ENCODE results near the gene MRPL20. TPM values are rescaled to one million over a fixed set of nuclear protein-coding genes. Genes with fewer than 3 reads are reported as not detected.

Gene MRPL20
- total and polyA plus RNA-seq, 4 donors = 47.8 to 170 (median 74.0) TPM

- Histone ChIP-seq H3K4me1 (ENCODE audit: control insufficient read depth in 4 of 4, insufficient read depth in 4 of 4, low read length in 3 of 4) (peaks cover 27 to 64% (median 50%) of the 10 kb centered on the region in 4 donors), H3K27me3 (ENCODE audit: control insufficient read depth in 4 of 4, insufficient read depth in 4 of 4, low read length in 3 of 4) (no peaks in the 10 kb centered on the region), H3K9ac (ENCODE audit: low read depth in 1 of 2, low read length in 2 of 2) (peak overlapping the region in 1 of 2 donors; percentile 54), H3K36me3 (ENCODE audit: control insufficient read depth in 4 of 4, insufficient read depth in 3 of 4, low read depth in 1 of 4, low read length in 3 of 4) (no peaks in the 10 kb centered on the region), H3K9me3 (ENCODE audit: control insufficient read depth in 4 of 4, low read length in 3 of 4) (no peaks in the 10 kb centered on the region), H3K27ac (ENCODE audit: low read depth in 1 of 2, low read length in 2 of 2) (peak overlapping the region; percentile 82 to 87), H3K4me3 (ENCODE audit: low read depth in 1 of 3, low read length in 3 of 3) (peak overlapping the region; percentile 59 to 63 (median 62))
- WGBS = 54% methylated on average over 18 of the region's 18 CpGs
- TF ChIP-seq YY1 (IDR thresholded peaks at IDR 0.05) (no peak), RXRA (IDR thresholded peaks at IDR 0.05) (no peak), JUND (IDR thresholded peaks at IDR 0.05) (no peak), HNF4G (IDR thresholded peaks at IDR 0.05) (no peak), RAD21 (IDR thresholded peaks at IDR 0.05) (no peak), TAF1 (conservative IDR thresholded peaks at IDR 0.05) (no peak), FOXA1 (IDR thresholded peaks at IDR 0.05) (no peak)
- TF ChIP-seq, protein P1, sequence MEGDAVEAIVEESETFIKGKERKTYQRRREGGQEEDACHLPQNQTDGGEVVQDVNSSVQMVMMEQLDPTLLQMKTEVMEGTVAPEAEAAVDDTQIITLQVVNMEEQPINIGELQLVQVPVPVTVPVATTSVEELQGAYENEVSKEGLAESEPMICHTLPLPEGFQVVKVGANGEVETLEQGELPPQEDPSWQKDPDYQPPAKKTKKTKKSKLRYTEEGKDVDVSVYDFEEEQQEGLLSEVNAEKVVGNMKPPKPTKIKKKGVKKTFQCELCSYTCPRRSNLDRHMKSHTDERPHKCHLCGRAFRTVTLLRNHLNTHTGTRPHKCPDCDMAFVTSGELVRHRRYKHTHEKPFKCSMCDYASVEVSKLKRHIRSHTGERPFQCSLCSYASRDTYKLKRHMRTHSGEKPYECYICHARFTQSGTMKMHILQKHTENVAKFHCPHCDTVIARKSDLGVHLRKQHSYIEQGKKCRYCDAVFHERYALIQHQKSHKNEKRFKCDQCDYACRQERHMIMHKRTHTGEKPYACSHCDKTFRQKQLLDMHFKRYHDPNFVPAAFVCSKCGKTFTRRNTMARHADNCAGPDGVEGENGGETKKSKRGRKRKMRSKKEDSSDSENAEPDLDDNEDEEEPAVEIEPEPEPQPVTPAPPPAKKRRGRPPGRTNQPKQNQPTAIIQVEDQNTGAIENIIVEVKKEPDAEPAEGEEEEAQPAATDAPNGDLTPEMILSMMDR (IDR thresholded peaks at IDR 0.05; ENCODE audit: low read depth, low read length, missing input control) = no peak
- TF ChIP-seq, protein P2, sequence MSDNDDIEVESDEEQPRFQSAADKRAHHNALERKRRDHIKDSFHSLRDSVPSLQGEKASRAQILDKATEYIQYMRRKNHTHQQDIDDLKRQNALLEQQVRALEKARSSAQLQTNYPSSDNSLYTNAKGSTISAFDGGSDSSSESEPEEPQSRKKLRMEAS (IDR thresholded peaks at IDR 0.05) = no peak
- DNase-seq (ENCODE audit: low spot score) = no peak
Observed at GRCh38 chr1:1430992-1431844, 24.1 kb upstream of the MRPL20 start.

DNA sequence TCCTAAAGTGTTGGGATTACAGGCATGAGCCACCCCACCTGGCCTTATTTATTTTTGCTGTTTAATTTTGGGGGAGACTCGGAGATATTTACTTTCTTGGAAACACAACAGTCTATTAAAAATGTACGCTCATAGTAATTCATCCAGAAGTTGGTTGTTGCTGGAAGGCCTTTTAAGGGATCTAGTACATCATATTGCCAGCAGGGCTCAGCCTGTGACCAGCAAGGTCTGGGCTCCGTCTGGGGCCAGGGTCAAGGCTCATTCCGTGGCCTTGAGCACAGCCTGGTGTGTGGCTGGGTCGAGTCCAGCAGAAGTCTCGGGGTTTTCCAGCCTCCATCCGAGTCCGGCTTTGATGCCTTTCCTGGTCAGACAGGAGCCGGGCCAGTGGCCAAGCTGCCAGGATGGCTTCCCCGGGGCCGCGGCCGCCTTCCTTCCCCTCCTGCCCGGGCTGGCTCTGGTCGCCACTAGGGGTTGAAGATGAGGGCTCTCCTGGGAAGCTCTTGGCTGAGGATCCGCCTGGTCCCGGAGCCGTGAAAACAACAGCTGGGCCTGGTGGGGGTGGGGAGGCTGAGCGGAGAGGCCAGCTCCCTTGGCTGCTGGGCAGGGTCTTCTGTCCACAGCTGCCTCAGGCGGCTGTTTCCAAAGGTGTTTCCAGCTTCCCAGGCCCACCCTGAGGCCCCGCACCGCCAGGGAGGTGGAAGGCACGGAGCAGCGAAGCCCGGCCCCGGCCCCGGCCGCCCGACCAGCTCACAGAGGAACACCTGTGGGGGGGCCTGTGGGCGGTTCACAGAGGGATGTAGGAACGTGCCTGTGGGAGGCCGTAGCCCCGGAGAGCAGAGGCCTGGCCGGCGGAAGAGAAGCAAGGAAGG lies 23.3 kb upstream of the MRPL20 start:
- H3K36me3 ChIP-seq (ENCODE audit: control insufficient read depth in 4 of 4, insufficient read depth in 3 of 4, low read depth in 1 of 4, low read length in 3 of 4) = no peaks in the 10 kb centered on the region
- no peaks in the 10 kb centered on the region for H3K9me3 ChIP-seq (ENCODE audit: control insufficient read depth in 4 of 4, low read length in 3 of 4)
- peaks cover 25 to 59% (median 46%) of the 10 kb centered on the region in 4 donors for H3K4me1 ChIP-seq (ENCODE audit: control insufficient read depth in 4 of 4, insufficient read depth in 4 of 4, low read length in 3 of 4)
- H3K4me3 ChIP-seq (ENCODE audit: low read depth in 1 of 3, low read length in 3 of 3) = no peak overlapping the region
- 42% methylated on average over 35 of the region's 35 CpGs for WGBS
- peak overlapping the region; percentile 74 to 87 for H3K27ac ChIP-seq (ENCODE audit: low read depth in 1 of 2, low read length in 2 of 2)
- no peak overlapping the region for H3K9ac ChIP-seq (ENCODE audit: low read depth in 1 of 2, low read length in 2 of 2)
- no peak for TF ChIP-seq FOXA1 (IDR thresholded peaks at IDR 0.05)
- TF ChIP-seq NR2F2 (IDR thresholded peaks at IDR 0.05) = peak; percentile 96
- no peak for TF ChIP-seq FOXA2 (IDR thresholded peaks at IDR 0.05)
- TF ChIP-seq, protein P1 (IDR thresholded peaks at IDR 0.05; ENCODE audit: low read depth, low read length, missing input control) = peak; percentile 6
- TF ChIP-seq RAD21 (IDR thresholded peaks at IDR 0.05) = peak; percentile 14 to 35
- TF ChIP-seq SP1 (IDR thresholded peaks at IDR 0.05) = peak; percentile 57
- TF ChIP-seq GABPA (IDR thresholded peaks at IDR 0.05 in 1 of 2, conservative IDR thresholded peaks at IDR 0.05 in 1 of 2) = no peak
- TF ChIP-seq, protein P3, sequence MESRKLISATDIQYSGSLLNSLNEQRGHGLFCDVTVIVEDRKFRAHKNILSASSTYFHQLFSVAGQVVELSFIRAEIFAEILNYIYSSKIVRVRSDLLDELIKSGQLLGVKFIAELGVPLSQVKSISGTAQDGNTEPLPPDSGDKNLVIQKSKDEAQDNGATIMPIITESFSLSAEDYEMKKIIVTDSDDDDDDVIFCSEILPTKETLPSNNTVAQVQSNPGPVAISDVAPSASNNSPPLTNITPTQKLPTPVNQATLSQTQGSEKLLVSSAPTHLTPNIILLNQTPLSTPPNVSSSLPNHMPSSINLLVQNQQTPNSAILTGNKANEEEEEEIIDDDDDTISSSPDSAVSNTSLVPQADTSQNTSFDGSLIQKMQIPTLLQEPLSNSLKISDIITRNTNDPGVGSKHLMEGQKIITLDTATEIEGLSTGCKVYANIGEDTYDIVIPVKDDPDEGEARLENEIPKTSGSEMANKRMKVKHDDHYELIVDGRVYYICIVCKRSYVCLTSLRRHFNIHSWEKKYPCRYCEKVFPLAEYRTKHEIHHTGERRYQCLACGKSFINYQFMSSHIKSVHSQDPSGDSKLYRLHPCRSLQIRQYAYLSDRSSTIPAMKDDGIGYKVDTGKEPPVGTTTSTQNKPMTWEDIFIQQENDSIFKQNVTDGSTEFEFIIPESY (IDR thresholded peaks at IDR 0.05) = no peak
- TF ChIP-seq, protein P4, sequence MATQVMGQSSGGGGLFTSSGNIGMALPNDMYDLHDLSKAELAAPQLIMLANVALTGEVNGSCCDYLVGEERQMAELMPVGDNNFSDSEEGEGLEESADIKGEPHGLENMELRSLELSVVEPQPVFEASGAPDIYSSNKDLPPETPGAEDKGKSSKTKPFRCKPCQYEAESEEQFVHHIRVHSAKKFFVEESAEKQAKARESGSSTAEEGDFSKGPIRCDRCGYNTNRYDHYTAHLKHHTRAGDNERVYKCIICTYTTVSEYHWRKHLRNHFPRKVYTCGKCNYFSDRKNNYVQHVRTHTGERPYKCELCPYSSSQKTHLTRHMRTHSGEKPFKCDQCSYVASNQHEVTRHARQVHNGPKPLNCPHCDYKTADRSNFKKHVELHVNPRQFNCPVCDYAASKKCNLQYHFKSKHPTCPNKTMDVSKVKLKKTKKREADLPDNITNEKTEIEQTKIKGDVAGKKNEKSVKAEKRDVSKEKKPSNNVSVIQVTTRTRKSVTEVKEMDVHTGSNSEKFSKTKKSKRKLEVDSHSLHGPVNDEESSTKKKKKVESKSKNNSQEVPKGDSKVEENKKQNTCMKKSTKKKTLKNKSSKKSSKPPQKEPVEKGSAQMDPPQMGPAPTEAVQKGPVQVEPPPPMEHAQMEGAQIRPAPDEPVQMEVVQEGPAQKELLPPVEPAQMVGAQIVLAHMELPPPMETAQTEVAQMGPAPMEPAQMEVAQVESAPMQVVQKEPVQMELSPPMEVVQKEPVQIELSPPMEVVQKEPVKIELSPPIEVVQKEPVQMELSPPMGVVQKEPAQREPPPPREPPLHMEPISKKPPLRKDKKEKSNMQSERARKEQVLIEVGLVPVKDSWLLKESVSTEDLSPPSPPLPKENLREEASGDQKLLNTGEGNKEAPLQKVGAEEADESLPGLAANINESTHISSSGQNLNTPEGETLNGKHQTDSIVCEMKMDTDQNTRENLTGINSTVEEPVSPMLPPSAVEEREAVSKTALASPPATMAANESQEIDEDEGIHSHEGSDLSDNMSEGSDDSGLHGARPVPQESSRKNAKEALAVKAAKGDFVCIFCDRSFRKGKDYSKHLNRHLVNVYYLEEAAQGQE (IDR thresholded peaks at IDR 0.05) = no peak
- TF ChIP-seq TAF1 (conservative IDR thresholded peaks at IDR 0.05) = no peak
- TF ChIP-seq HNF4G (IDR thresholded peaks at IDR 0.05) = no peak
- TF ChIP-seq HNF4A (conservative IDR thresholded peaks at IDR 0.05) = peak; percentile 16 to 43
- no peak for TF ChIP-seq JUND (IDR thresholded peaks at IDR 0.05)
- TF ChIP-seq RXRA (IDR thresholded peaks at IDR 0.05) = peak; percentile 17 to 60
- TF ChIP-seq, protein P2 (IDR thresholded peaks at IDR 0.05) = no peak
- TF ChIP-seq ATF3 (IDR thresholded peaks at IDR 0.05) = no peak
- TF ChIP-seq YY1 (IDR thresholded peaks at IDR 0.05) = no peak
- DNase-seq (ENCODE audit: low spot score) = no peak
- H3K27me3 ChIP-seq (ENCODE audit: control insufficient read depth in 4 of 4, insufficient read depth in 4 of 4, low read length in 3 of 4) = no peaks in the 10 kb centered on the region

Measured in liver (tissue), 9 donors.